ENCODE data around the gene TMEM141. TPM values are rescaled to one million over a fixed set of nuclear protein-coding genes. Genes with fewer than 3 reads are reported as not detected.
"Not testable (repeated sequence)": the region's sequence is repeated elsewhere in the genome, so short reads cannot be mapped to it uniquely, and the experiment has no call there.

TMEM141 gene
- total and polyA plus RNA-seq, 4 donors: 38.9 to 76.9 (median 53.5) TPM

DNA sequence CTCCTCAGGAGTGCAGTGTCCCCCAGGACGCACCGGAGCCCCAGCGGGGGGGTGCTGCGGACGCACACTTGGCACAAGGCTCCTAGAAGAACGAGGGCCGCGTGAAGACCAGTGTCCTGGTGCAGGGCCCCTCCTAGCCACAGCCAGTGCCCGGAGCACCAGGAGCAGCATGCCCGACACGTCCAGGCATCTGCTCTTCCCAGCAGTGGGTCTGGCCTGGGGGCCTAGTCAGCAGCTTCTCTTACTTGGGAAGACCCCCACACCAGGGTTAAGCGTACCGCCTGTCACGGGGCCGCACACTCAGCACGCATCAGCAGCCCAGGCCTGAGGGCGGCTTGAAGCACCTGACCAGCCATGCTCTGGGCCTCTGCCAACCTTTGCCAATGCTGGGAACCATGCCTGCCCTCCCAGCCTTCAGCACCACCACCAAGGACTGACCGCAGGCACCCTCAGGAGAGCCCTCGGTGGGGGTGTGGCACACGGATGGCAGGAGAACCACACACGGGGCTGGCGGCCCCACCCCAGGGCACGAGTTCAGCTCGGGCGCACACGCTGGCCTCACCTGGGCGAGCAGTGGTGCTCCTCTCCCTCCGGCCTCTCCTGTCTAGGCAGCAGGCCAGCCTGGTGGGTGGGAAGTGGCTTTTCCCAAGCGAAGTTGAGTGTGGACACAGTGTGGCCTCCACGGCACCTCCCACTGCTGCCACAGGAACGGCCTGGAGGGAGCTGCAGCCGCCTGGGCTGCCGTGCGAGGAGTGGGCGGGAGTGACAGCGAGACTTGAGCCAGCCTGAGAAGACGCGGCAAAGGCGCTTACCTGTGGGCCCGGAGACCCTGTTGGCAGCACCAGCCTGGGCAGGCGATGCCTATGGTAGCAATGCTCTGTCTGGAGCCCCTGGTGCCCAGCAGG, 39.1 kb downstream of the TMEM141 start:
- Histone ChIP-seq H3K4me1 (ENCODE audit: control insufficient read depth, insufficient read depth, low read length) (no peaks in the 10 kb centered on the region), H3K27ac (ENCODE audit: low read depth, low read length) (no peak overlapping the region), H3K36me3 (ENCODE audit: control insufficient read depth, insufficient read depth, low read length) (peaks cover 90% of the 10 kb centered on the region), H3K9me3 (ENCODE audit: control insufficient read depth, insufficient read depth, low read length) (no peaks in the 10 kb centered on the region), H3K4me3 (ENCODE audit: low read depth, low read length) (no peak overlapping the region), H3K27me3 (ENCODE audit: control insufficient read depth, insufficient read depth, low read length) (no peaks in the 10 kb centered on the region)
- 94% methylated on average over 41 of the region's 41 CpGs for WGBS (ENCODE audit: insufficient coverage)
- no peak for DNase-seq (ENCODE audit: low read depth in 4 of 6, low spot score in 6 of 6)

DNA sequence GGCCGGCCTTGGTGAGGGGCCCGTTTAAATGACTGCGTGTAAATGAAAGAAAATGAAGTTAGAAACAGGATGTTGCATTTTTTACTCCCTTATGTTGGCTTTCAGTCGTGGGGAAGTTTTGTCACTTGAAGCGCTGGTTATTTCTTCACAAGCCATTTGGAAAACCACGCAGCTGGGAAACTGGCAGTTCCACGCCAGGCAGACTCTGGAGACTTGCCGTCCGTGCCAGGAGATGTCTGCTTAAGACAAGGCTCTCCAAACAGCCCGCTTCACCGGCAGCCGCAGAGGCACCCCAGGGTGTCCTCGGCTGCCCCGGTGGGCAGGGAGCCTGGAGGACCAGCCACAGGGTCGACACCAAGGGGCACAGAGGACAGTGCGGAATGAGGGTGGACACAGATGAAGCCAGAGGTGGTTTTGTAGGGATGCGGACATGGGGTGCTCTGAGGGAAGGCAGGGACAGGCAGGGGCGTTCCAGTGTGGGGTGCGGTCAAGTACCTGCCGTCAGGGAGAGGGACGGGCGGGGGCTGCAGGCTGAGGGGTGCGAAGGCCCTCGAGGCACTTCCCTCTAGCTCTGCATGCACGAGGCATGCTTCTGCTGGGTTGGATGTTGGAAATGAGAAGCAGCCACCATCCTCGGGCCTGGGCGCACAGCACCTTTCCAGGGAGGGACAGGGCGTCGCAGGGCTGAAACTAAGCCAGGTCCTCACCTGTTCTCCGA, 40.0 kb downstream of the TMEM141 start:
- Histone ChIP-seq H3K4me3 (ENCODE audit: low read depth, low read length) (no peak overlapping the region), H3K4me1 (ENCODE audit: control insufficient read depth, insufficient read depth, low read length) (no peaks in the 10 kb centered on the region), H3K9me3 (ENCODE audit: control insufficient read depth, insufficient read depth, low read length) (no peaks in the 10 kb centered on the region), H3K27me3 (ENCODE audit: control insufficient read depth, insufficient read depth, low read length) (no peaks in the 10 kb centered on the region), H3K27ac (ENCODE audit: low read depth, low read length) (no peak overlapping the region), H3K36me3 (ENCODE audit: control insufficient read depth, insufficient read depth, low read length) (peaks cover 90% of the 10 kb centered on the region)
- no peak for DNase-seq (ENCODE audit: low read depth in 4 of 6, low spot score in 6 of 6)
- 96% methylated on average over 30 of the region's 30 CpGs for WGBS (ENCODE audit: insufficient coverage)

DNA sequence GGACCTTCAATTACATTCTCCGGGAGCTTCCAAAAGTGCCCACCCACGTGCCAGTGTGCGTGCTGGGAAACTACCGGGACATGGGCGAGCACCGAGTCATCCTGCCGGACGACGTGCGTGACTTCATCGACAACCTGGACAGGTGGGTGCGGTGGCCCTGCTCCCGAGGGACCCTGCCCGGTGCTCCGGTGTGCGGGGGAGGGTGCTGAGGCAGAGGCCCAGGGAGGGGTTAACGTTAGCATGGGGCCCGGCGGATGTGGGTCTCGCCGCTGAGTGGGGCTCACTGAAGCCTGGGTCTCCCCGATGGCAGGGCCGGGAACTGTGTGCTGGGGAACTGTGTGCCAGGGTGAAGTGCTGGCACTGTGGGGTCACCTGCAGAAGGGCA, 40.6 kb downstream of the TMEM141 start:
- WGBS (ENCODE audit: insufficient coverage): 92% methylated on average over 23 of the region's 23 CpGs
- no peaks in the 10 kb centered on the region for H3K4me1 ChIP-seq (ENCODE audit: control insufficient read depth, insufficient read depth, low read length)
- no peaks in the 10 kb centered on the region for H3K9me3 ChIP-seq (ENCODE audit: control insufficient read depth, insufficient read depth, low read length)
- H3K27ac ChIP-seq (ENCODE audit: low read depth, low read length): no peak overlapping the region
- H3K36me3 ChIP-seq (ENCODE audit: control insufficient read depth, insufficient read depth, low read length): peaks cover 90% of the 10 kb centered on the region
- H3K27me3 ChIP-seq (ENCODE audit: control insufficient read depth, insufficient read depth, low read length): no peaks in the 10 kb centered on the region
- no peak overlapping the region for H3K4me3 ChIP-seq (ENCODE audit: low read depth, low read length)
- no peak for DNase-seq (ENCODE audit: low read depth in 4 of 6, low spot score in 6 of 6)

DNA sequence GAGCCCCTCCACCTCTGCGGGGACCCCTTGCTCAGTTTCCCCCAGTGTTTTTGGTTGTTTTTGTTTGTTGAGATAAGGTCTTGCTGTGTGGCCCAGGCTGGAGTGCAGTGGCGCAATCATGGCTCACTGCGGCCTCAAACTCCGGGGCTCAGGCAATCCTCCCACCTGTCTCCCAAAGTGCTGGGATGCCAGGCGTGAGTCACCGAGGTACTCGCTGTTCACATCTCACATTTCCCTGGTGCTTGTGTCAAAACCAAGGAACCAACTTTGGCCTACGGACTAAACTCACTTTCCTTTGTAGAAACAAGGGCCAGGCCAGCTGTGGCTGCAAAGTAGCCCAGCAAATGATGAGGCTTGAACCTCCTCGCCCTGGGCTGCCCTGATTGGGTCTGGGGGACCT, 41.4 kb downstream of the TMEM141 start:
- H3K36me3 ChIP-seq (ENCODE audit: control insufficient read depth, insufficient read depth, low read length): peaks cover 90% of the 10 kb centered on the region
- no peak overlapping the region for H3K4me3 ChIP-seq (ENCODE audit: low read depth, low read length)
- DNase-seq (ENCODE audit: low read depth in 4 of 6, low spot score in 6 of 6): no peak
- H3K27me3 ChIP-seq (ENCODE audit: control insufficient read depth, insufficient read depth, low read length): no peaks in the 10 kb centered on the region
- WGBS (ENCODE audit: insufficient coverage): 97% methylated on average over 9 of the region's 9 CpGs
- no peaks in the 10 kb centered on the region for H3K9me3 ChIP-seq (ENCODE audit: control insufficient read depth, insufficient read depth, low read length)
- no peak overlapping the region for H3K27ac ChIP-seq (ENCODE audit: low read depth, low read length)
- no peaks in the 10 kb centered on the region for H3K4me1 ChIP-seq (ENCODE audit: control insufficient read depth, insufficient read depth, low read length)

DNA sequence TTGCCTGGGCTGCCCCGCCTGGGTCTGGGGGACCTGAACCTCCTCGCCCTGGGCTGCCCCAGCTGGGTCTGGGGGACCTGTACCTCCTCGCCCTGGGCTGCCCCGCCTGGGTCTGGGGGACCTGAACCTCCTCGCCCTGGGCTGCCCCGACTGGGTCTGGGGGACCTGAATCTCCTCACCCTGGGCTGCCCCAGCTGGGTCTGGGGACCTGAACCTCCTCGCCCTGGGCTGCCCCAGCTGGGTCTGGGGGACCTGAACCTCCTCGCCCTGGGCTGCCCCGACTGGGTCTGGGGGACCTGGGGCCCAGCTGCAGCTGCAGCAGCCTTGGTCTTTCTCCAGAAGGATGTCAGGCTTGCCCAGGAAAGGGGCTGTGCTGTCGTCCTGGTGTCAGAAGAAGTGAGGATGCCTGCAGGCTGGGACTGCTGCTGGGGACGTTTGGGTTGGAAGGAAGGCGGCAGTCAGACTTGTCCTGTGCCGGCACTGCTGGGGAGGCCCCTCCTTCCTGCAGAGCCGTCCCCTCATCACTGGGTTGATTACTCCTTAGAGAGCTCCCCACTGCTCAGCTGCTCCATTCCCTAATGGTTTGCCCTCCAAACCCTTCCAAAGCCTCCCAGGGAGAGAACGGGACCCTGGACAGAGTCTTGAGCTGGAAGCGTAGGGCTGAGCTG, 42.4 kb downstream of the TMEM141 start:
- not testable (repeated sequence) for DNase-seq (ENCODE audit: low read depth in 4 of 6, low spot score in 6 of 6); H3K4me3 ChIP-seq (ENCODE audit: low read depth, low read length); H3K9me3 ChIP-seq (ENCODE audit: control insufficient read depth, insufficient read depth, low read length); H3K4me1 ChIP-seq (ENCODE audit: control insufficient read depth, insufficient read depth, low read length); H3K27me3 ChIP-seq (ENCODE audit: control insufficient read depth, insufficient read depth, low read length); H3K27ac ChIP-seq (ENCODE audit: low read depth, low read length)
- H3K36me3 ChIP-seq (ENCODE audit: control insufficient read depth, insufficient read depth, low read length): peaks cover 90% of the 10 kb centered on the region
- 89% methylated on average over 15 of the region's 16 CpGs for WGBS (ENCODE audit: insufficient coverage)

DNA sequence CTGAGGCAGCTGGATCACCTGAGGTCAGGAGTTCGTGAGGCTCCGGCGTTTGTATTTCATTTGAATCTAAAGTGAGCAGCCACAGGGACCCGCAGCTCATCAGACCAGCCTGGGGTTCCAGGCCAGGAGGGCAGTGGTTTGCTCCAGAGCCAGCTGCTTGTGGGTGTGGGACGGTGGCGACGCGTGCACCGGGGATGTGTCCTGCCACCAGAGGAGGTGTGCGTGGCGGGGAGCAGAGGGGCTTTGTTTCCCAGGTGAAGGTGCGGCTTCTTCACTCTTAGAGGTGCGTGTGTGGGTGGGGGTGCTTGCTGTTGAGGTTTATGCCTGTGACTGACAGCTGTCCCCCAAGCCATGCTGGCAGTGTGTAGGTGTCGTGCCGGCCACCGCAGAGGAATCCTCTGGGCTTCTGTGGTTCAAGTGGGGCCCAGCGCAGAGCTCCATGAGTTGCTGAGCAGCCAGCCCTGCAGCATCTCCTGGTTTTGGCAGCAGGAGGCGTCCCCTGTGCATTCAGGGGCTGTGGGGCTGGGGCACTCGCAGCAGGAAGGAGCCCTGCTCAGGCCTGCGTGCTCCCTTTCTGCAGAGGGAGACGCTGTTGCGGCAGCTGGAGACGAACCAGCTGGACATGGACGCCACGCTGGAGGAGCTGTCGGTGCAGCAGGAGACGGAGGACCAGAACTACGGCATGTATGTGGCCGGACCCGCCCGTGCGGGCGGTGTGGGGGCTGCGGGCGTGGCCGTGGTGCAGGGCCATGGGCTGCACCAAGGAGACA, 44.2 kb downstream of the TMEM141 start:
- peaks cover 7% of the 10 kb centered on the region for H3K4me1 ChIP-seq (ENCODE audit: control insufficient read depth, insufficient read depth, low read length)
- H3K36me3 ChIP-seq (ENCODE audit: control insufficient read depth, insufficient read depth, low read length): peaks cover 90% of the 10 kb centered on the region
- H3K4me3 ChIP-seq (ENCODE audit: low read depth, low read length): no peak overlapping the region
- H3K9me3 ChIP-seq (ENCODE audit: control insufficient read depth, insufficient read depth, low read length): no peaks in the 10 kb centered on the region
- H3K27me3 ChIP-seq (ENCODE audit: control insufficient read depth, insufficient read depth, low read length): no peaks in the 10 kb centered on the region
- no peak for DNase-seq (ENCODE audit: low read depth in 4 of 6, low spot score in 6 of 6)
- no peak overlapping the region for H3K27ac ChIP-seq (ENCODE audit: low read depth, low read length)
- 95% methylated on average over 36 of the region's 36 CpGs for WGBS (ENCODE audit: insufficient coverage)

DNA sequence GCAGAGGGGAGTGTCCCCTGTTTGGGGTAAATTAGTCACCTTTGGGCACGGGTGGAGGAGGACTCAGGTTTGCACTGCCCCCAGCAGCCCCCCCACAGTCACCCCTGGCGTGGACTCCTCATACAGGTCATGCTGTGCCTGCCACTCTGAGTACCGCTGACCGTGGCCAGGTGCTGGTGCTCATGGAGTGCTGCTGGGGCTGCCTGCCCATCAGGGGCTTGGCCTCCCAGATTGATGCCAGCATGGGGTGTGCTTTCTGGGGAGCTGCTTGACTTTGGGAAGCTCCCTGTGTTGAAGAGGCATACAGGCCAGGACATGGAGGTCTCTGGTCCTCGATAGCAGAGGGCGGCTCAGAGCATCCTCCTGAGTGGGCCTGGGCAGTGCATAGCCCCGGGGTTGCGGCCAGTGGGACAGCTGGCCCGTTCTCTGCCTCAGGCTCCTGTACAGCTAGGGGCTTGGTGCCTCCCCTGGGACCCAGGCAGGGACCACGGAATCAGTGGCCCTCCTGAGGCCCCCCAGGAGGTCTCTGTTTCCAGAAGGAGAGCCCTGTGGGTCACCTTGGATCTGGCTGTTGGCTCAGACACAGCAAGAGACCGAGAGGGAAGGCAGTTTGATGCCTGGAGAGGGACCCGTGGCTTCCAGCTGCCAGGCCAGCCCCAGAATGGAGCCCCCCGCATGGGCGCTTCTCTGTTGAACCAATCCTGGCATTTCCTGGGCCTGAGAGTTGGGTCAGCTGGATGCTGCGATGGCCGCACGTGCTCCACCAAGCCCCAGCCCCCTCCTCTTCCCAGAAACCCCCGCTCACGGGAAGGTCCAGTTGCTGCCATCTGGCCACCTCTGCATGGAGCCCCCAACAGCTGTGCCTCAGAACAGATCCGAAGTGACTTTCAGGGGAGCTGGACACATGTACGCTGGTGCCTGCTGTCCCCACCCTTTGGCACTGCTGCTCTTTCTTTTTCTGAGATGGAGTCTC, 45.1 kb downstream of the TMEM141 start:
- 81% methylated on average over 21 of the region's 21 CpGs for WGBS (ENCODE audit: insufficient coverage)
- DNase-seq (ENCODE audit: low read depth in 4 of 6, low spot score in 6 of 6): no peak
- H3K36me3 ChIP-seq (ENCODE audit: control insufficient read depth, insufficient read depth, low read length): peaks cover 90% of the 10 kb centered on the region

DNA sequence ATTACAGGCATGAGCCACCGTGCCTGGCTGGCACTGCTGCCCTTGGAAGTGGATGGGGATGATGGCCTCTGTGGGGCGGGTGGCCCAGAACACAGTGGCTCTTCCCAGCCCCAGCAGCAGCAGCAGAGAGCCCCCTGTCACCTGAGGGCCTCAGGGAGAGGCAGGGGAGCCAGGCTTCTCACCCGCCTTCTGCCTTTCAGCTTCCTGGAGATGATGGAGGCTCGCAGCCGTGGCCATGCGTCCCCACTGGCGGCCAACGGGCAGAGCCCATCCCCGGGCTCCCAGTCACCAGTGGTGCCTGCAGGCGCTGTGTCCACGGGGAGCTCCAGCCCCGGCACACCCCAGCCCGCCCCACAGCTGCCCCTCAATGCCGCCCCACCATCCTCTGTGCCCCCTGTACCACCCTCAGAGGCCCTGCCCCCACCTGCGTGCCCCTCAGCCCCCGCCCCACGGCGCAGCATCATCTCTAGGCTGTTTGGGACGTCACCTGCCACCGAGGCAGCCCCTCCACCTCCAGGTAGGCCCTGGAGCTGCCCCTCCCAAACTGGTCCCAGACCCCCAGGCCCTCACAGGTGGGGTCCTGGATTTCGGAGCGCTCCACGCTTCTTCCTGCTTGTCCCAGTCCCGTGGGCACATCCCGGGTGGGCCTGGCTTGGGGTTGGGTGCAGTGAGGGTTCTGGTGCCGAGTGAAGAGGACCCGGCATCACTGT, 46.2 kb downstream of the TMEM141 start:
- Histone ChIP-seq H3K27me3 (ENCODE audit: control insufficient read depth, insufficient read depth, low read length) (no peaks in the 10 kb centered on the region), H3K4me1 (ENCODE audit: control insufficient read depth, insufficient read depth, low read length) (peaks cover 26% of the 10 kb centered on the region), H3K4me3 (ENCODE audit: low read depth, low read length) (no peak overlapping the region), H3K9me3 (ENCODE audit: control insufficient read depth, insufficient read depth, low read length) (no peaks in the 10 kb centered on the region), H3K36me3 (ENCODE audit: control insufficient read depth, insufficient read depth, low read length) (peaks cover 87% of the 10 kb centered on the region), H3K27ac (ENCODE audit: low read depth, low read length) (no peak overlapping the region)
- 94% methylated on average over 20 of the region's 27 CpGs for WGBS (ENCODE audit: insufficient coverage)
- no peak for DNase-seq (ENCODE audit: low read depth in 4 of 6, low spot score in 6 of 6)

More for the DNA sequence above, 45.1 kb downstream of the TMEM141 start:
- Histone ChIP-seq H3K27me3 (ENCODE audit: control insufficient read depth, insufficient read depth, low read length) (no peaks in the 10 kb centered on the region), H3K27ac (ENCODE audit: low read depth, low read length) (no peak overlapping the region), H3K9me3 (ENCODE audit: control insufficient read depth, insufficient read depth, low read length) (no peaks in the 10 kb centered on the region), H3K4me1 (ENCODE audit: control insufficient read depth, insufficient read depth, low read length) (peaks cover 15% of the 10 kb centered on the region), H3K4me3 (ENCODE audit: low read depth, low read length) (no peak overlapping the region)

Measured in spinal cord (tissue), 10 donors.